Measurements from ENCODE around the gene FNDC11. TPM values are rescaled to one million over a fixed set of nuclear protein-coding genes. Genes with fewer than 3 reads are reported as not detected.
A peak's percentile ranks its signal among the peaks of the same experiment; 100 is the strongest.

Gene FNDC11
- total and polyA plus RNA-seq, 4 donors, result 0.57 to 0.84 TPM; not detected in 2

- WGBS, 2 donors, result 46 to 53% methylated on average over 19 of the region's 19 CpGs
- ATAC-seq (ENCODE audit: low FRiP score), result no peak
Measured at GRCh38 chr20:63577317-63577894, 23.4 kb downstream of the FNDC11 start.

GRCh38 chr20:63578224-63579016 is 24.5 kb downstream of the FNDC11 start:
- Histone ChIP-seq H3K4me1 (ENCODE audit: control insufficient read depth in 1 of 2, insufficient read depth in 2 of 2, low read length in 2 of 2) (no peaks in the 10 kb centered on the region), H3K4me3 (ENCODE audit: low read length in 2 of 2) (no peak overlapping the region), H3K27me3 (ENCODE audit: control insufficient read depth in 1 of 2, insufficient read depth in 2 of 2, low read length in 1 of 2) (no peaks in the 10 kb centered on the region), H3K27ac (ENCODE audit: low read depth in 1 of 2, low read length in 2 of 2) (no peak overlapping the region), H3K36me3 (ENCODE audit: control insufficient read depth in 1 of 2, insufficient read depth in 2 of 2, low read length in 1 of 2) (no peaks in the 10 kb centered on the region), H3K9me3 (ENCODE audit: control insufficient read depth, low read length) (no peaks in the 10 kb centered on the region)
- WGBS, 2 donors, result 78 to 79% methylated on average over 26 of the region's 26 CpGs
- DNase-seq (no peak), ATAC-seq (ENCODE audit: low FRiP score) (no peak)
- intact Hi-C loops (cut with DNase I), result no loop called here

More at GRCh38 chr20:63577317-63577894, 23.4 kb downstream of the FNDC11 start:
- H3K9me3 ChIP-seq (ENCODE audit: control insufficient read depth, low read length), result no peaks in the 10 kb centered on the region
- H3K27me3 ChIP-seq (ENCODE audit: control insufficient read depth in 1 of 2, insufficient read depth in 2 of 2, low read length in 1 of 2), result no peaks in the 10 kb centered on the region
- H3K36me3 ChIP-seq (ENCODE audit: control insufficient read depth in 1 of 2, insufficient read depth in 2 of 2, low read length in 1 of 2), result no peaks in the 10 kb centered on the region
- peak in 1 of 2 donors; percentile 80 for DNase-seq
- no peak overlapping the region for H3K27ac ChIP-seq (ENCODE audit: low read depth in 1 of 2, low read length in 2 of 2)
- intact Hi-C loops (cut with DNase I), result no loop called here
- H3K4me3 ChIP-seq (ENCODE audit: low read length in 2 of 2), result no peak overlapping the region
- no peaks in the 10 kb centered on the region for H3K4me1 ChIP-seq (ENCODE audit: control insufficient read depth in 1 of 2, insufficient read depth in 2 of 2, low read length in 2 of 2)

GRCh38 chr20:63579017-63579694 is 25.2 kb downstream of the FNDC11 start:
- H3K4me3 ChIP-seq (ENCODE audit: low read length in 2 of 2), result no peak overlapping the region
- no peaks in the 10 kb centered on the region for H3K36me3 ChIP-seq (ENCODE audit: control insufficient read depth in 1 of 2, insufficient read depth in 2 of 2, low read length in 1 of 2)
- DNase-seq, result no peak
- no peak for ATAC-seq (ENCODE audit: low FRiP score)
- no peaks in the 10 kb centered on the region for H3K9me3 ChIP-seq (ENCODE audit: control insufficient read depth, low read length)
- intact Hi-C loops (cut with DNase I), result no loop called here
- H3K27ac ChIP-seq (ENCODE audit: low read depth in 1 of 2, low read length in 2 of 2), result no peak overlapping the region
- WGBS, 2 donors, result 65 to 66% methylated on average over 19 of the region's 19 CpGs
- H3K4me1 ChIP-seq (ENCODE audit: control insufficient read depth in 1 of 2, insufficient read depth in 2 of 2, low read length in 2 of 2), result no peaks in the 10 kb centered on the region
- no peaks in the 10 kb centered on the region for H3K27me3 ChIP-seq (ENCODE audit: control insufficient read depth in 1 of 2, insufficient read depth in 2 of 2, low read length in 1 of 2)

DNA sequence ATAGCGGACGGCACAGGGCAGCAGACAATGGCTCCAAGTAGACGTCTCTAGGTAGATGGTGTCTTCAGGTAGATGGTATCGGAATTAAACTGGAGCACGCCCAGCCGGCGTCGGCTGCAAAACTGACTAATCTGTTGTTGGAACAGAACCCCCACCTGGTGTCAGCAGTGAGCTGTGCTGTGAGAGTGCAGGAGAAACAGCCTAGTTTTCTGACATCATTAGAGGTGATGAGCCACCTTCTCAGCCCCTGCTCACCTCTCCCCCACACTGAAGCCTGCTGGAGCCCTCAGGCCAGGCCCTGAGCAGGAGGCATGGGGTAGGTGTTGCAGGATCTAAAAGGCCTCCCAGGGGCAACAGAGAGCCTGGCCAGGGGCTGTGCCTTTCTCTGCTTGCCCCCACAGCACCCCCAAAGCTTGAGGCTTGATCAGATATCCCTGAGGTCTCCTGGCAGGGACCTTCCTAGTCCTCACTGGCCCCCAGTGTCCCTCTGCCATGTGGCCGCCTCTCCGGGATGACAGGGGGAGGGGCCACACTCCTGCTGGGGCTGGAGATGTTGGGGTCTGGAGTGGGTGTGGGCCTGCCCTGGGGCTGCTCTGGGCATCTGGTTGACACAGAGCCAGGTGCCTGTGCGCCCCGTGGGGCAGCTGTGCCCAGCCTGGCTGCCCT is 27.0 kb downstream of the FNDC11 start:
- no peak overlapping the region for H3K4me3 ChIP-seq (ENCODE audit: low read length in 2 of 2)
- H3K36me3 ChIP-seq (ENCODE audit: control insufficient read depth in 1 of 2, insufficient read depth in 2 of 2, low read length in 1 of 2), result no peaks in the 10 kb centered on the region
- DNase-seq, result peak in 1 of 2 donors; percentile 45
- no peaks in the 10 kb centered on the region for H3K4me1 ChIP-seq (ENCODE audit: control insufficient read depth in 1 of 2, insufficient read depth in 2 of 2, low read length in 2 of 2)
- H3K27ac ChIP-seq (ENCODE audit: low read depth in 1 of 2, low read length in 2 of 2), result no peak overlapping the region
- H3K27me3 ChIP-seq (ENCODE audit: control insufficient read depth in 1 of 2, insufficient read depth in 2 of 2, low read length in 1 of 2), result no peaks in the 10 kb centered on the region
- no peaks in the 10 kb centered on the region for H3K9me3 ChIP-seq (ENCODE audit: control insufficient read depth, low read length)
- 69 to 71% methylated on average over 12 of the region's 12 CpGs for WGBS, 2 donors
- no peak for ATAC-seq (ENCODE audit: low FRiP score)
- intact Hi-C loops (cut with DNase I), result no loop called here

- Histone ChIP-seq H3K27me3 (ENCODE audit: control insufficient read depth in 1 of 2, insufficient read depth in 2 of 2, low read length in 1 of 2) (no peaks in the 10 kb centered on the region), H3K27ac (ENCODE audit: low read depth in 1 of 2, low read length in 2 of 2) (no peak overlapping the region), H3K4me1 (ENCODE audit: control insufficient read depth in 1 of 2, insufficient read depth in 2 of 2, low read length in 2 of 2) (no peaks in the 10 kb centered on the region), H3K9me3 (ENCODE audit: control insufficient read depth, low read length) (no peaks in the 10 kb centered on the region), H3K4me3 (ENCODE audit: low read length in 2 of 2) (no peak overlapping the region), H3K36me3 (ENCODE audit: control insufficient read depth in 1 of 2, insufficient read depth in 2 of 2, low read length in 1 of 2) (no peaks in the 10 kb centered on the region)
- DNase-seq (no peak), ATAC-seq (ENCODE audit: low FRiP score) (no peak)
- WGBS, 2 donors, result 84 to 88% methylated on average over 23 of the region's 23 CpGs
- intact Hi-C loops (cut with DNase I), result no loop called here
Measured at GRCh38 chr20:63582382-63583063, 28.6 kb downstream of the FNDC11 start.

- ATAC-seq (ENCODE audit: low FRiP score), result no peak
- intact Hi-C loops (cut with DNase I), result no loop called here
Measured at GRCh38 chr20:63585616-63586565, 31.9 kb downstream of the FNDC11 start.

GRCh38 chr20:63586797-63587196 is 32.8 kb downstream of the FNDC11 start:
- Histone ChIP-seq H3K4me3 (ENCODE audit: low read length in 2 of 2) (no peak overlapping the region), H3K4me1 (ENCODE audit: control insufficient read depth in 1 of 2, insufficient read depth in 2 of 2, low read length in 2 of 2) (no peaks in the 10 kb centered on the region), H3K9me3 (ENCODE audit: control insufficient read depth, low read length) (no peaks in the 10 kb centered on the region), H3K36me3 (ENCODE audit: control insufficient read depth in 1 of 2, insufficient read depth in 2 of 2, low read length in 1 of 2) (peaks cover 0 to 11% of the 10 kb centered on the region in 2 donors), H3K27me3 (ENCODE audit: control insufficient read depth in 1 of 2, insufficient read depth in 2 of 2, low read length in 1 of 2) (no peaks in the 10 kb centered on the region), H3K27ac (ENCODE audit: low read depth in 1 of 2, low read length in 2 of 2) (no peak overlapping the region)
- ATAC-seq (ENCODE audit: low FRiP score) (no peak), DNase-seq (peak in 1 of 2 donors; percentile 74)
- 88 to 92% methylated on average over 17 of the region's 17 CpGs for WGBS, 2 donors
- intact Hi-C loops (cut with DNase I), result no loop called here

More at GRCh38 chr20:63585616-63586565, 31.9 kb downstream of the FNDC11 start:
- H3K4me1 ChIP-seq (ENCODE audit: control insufficient read depth in 1 of 2, insufficient read depth in 2 of 2, low read length in 2 of 2), result no peaks in the 10 kb centered on the region
- WGBS, 2 donors, result 75 to 77% methylated on average over 22 of the region's 22 CpGs
- H3K27ac ChIP-seq (ENCODE audit: low read depth in 1 of 2, low read length in 2 of 2), result no peak overlapping the region
- peak in 1 of 2 donors; percentile 45 for DNase-seq
- H3K4me3 ChIP-seq (ENCODE audit: low read length in 2 of 2), result no peak overlapping the region
- no peaks in the 10 kb centered on the region for H3K9me3 ChIP-seq (ENCODE audit: control insufficient read depth, low read length)
- no peaks in the 10 kb centered on the region for H3K27me3 ChIP-seq (ENCODE audit: control insufficient read depth in 1 of 2, insufficient read depth in 2 of 2, low read length in 1 of 2)
- H3K36me3 ChIP-seq (ENCODE audit: control insufficient read depth in 1 of 2, insufficient read depth in 2 of 2, low read length in 1 of 2), result peaks cover 0 to 8% of the 10 kb centered on the region in 2 donors

Data from aorta (tissue), 5 donors.